T-cell (primary cell): Measurements from ENCODE around the gene RFX2. TPM values are rescaled to one million over a fixed set of nuclear protein-coding genes. Genes with fewer than 3 reads are reported as not detected.
A peak's percentile ranks its signal among the peaks of the same experiment; 100 is the strongest.

Experiments
- ATAC-seq, 4 experiments: fragments of 200-7000 bp in 3 of 4; fragments of 150-1000 bp in 1 of 4; cut with Tn5 transposase; replicated peaks in 1 of 4; 1 replicate in 3 of 4; 2 replicates in 1 of 4; pipeline ENCODE4 v1.10.0; 2021; ENCODE audit warnings: moderate library complexity in 3 of 4, mild to moderate bottlenecking in 2 of 4, moderate number of reproducible peaks in 1 of 4
- CTCF ChIA-PET, 2 donors: fragments of 300-600 bp; sonication (Branson Sonifier 250); formaldehyde crosslinking; loops; one replicate each; lab custom pipeline; 2022; ENCODE audit warnings: antibody characterized with exemption in 2 of 2; lab: Charles Lee
- POLR2A ChIA-PET, 2 donors: fragments of 300-600 bp; sonication (Branson Sonifier 250); formaldehyde crosslinking; loops; one replicate each; lab custom pipeline; 2022; ENCODE audit warnings: antibody characterized with exemption in 2 of 2; lab: Charles Lee
- DNase-seq, 35 experiments: peaks; one replicate each; pipeline versions ENCODE4 v3.0.0 to v3.0.0-alpha.2; 2013 to 2023
- H3K27ac ChIP-seq: one replicate; pipeline ENCODE4 v1.5.1; 2013; ENCODE audit warnings: low read length
- H3K27me3 ChIP-seq, 2 experiments: replicated peaks in 1 of 2; 1 replicate in 1 of 2; 2 replicates in 1 of 2; pipeline versions ENCODE4 v1.6.1 to v1.7.0; 2013; ENCODE audit warnings: low read length in 1 of 2, mixed read lengths in 1 of 2; ENCODE audit not compliant: control insufficient read depth in 2 of 2, insufficient read depth in 2 of 2; ENCODE audit errors: extremely low read depth in 1 of 2
- H3K36me3 ChIP-seq, 2 donors: 1 replicate in 1 of 2; 2 replicates in 1 of 2; pipeline versions ENCODE4 v1.6.1 to v1.7.0; 2013; ENCODE audit warnings: low read length in 1 of 2; ENCODE audit not compliant: control insufficient read depth in 2 of 2, insufficient read depth in 1 of 2; ENCODE audit errors: extremely low read depth in 1 of 2
- H3K4me1 ChIP-seq, 2 experiments: 1 replicate in 1 of 2; 2 replicates in 1 of 2; pipeline versions ENCODE4 v1.6.1 to v1.7.0; 2013; ENCODE audit warnings: low read length in 2 of 2, mixed read lengths in 1 of 2; ENCODE audit not compliant: insufficient read depth in 2 of 2, control insufficient read depth in 1 of 2; ENCODE audit errors: extremely low read depth in 1 of 2
- H3K4me3 ChIP-seq, 2 donors: 1 replicate in 1 of 2; 2 replicates in 1 of 2; pipeline versions ENCODE4 v1.5.1 to v1.7.0; 2013; ENCODE audit warnings: mild to moderate bottlenecking in 2 of 2, low read length in 1 of 2, moderate library complexity in 1 of 2; ENCODE audit not compliant: control insufficient read depth in 1 of 2; ENCODE audit errors: extremely low read depth in 1 of 2
- H3K9me3 ChIP-seq: 2 replicates; pipeline ENCODE4 v1.7.0; 2013
- H3K27ac Mint-ChIP-seq, 2 donors: one replicate each; pipeline ENCODE4 v1.8.0; 2020 to 2021; ENCODE audit warnings: mild to moderate bottlenecking in 2 of 2, mixed read lengths in 2 of 2
- H3K27me3 Mint-ChIP-seq, 2 donors: one replicate each; pipeline ENCODE4 v1.8.0; 2021 to 2022; ENCODE audit warnings: mixed read lengths in 2 of 2
- H3K36me3 Mint-ChIP-seq: one replicate; pipeline ENCODE4 v1.8.0; 2021; ENCODE audit warnings: mixed read lengths
- H3K4me1 Mint-ChIP-seq, 3 donors: one replicate each; pipeline ENCODE4 v1.8.0; 2020 to 2022; ENCODE audit warnings: mixed read lengths in 3 of 3, mild to moderate bottlenecking in 1 of 3
- H3K4me3 Mint-ChIP-seq, 3 donors: one replicate each; pipeline ENCODE4 v1.8.0; 2020 to 2022; ENCODE audit warnings: mild to moderate bottlenecking in 3 of 3, mixed read lengths in 3 of 3, moderate library complexity in 3 of 3
- H3K9me3 Mint-ChIP-seq, 3 donors: one replicate each; pipeline ENCODE4 v1.8.0; 2020 to 2022; ENCODE audit warnings: mixed read lengths in 3 of 3
- WGBS: methylation state at CpG from one replicate; pipeline ENCODE4 v1.1.5; 2013; ENCODE audit warnings: missing lambda C conversion rate; ENCODE audit not compliant: insufficient coverage; 5-methylcytosine and 5-hydroxymethylcytosine counted together
- total RNA-seq, 35 experiments: library from RNA in 6 of 35; stranded (reverse) in 6 of 35; fragments of 120-200 nt in 1 of 35; gene quantifications; one replicate each; pipeline versions ENCODE4 v1.2.1 to v1.2.4 and lab custom pipeline; 2013 to 2026

RFX2 gene
- total RNA-seq, 5 donors from 2014 or later (not counting 1 experiment from before 2014, with no cell fraction given) = 4.7 to 11.6 (median 7.8) TPM

- ChIA-PET CTCF (no interaction called here), POLR2A (interaction anchor here in 1 of 2 donors (0.7 kb wide), 1 partner anchor 9 kb away, joined by 5 read pairs; no protein-coding TSS in a partner anchor)
- DNase-seq = no peak
- no peak for ATAC-seq
- Mint-ChIP-seq H3K9me3 (no peaks in the 10 kb centered on the region), H3K27ac (peak overlapping the region; percentile 98 to 100), H3K36me3 (peaks cover 6% of the 10 kb centered on the region), H3K4me1 (peaks cover 91 to 96% (median 96%) of the 10 kb centered on the region in 3 donors), H3K27me3 (no peaks in the 10 kb centered on the region), H3K4me3 (peak overlapping the region; percentile 21 to 81 (median 76))
- no peaks in the 10 kb centered on the region for H3K9me3 ChIP-seq
- no peak overlapping the region for H3K4me3 ChIP-seq
- H3K27ac ChIP-seq = peak overlapping the region; percentile 87
- H3K27me3 ChIP-seq = no peaks in the 10 kb centered on the region
- WGBS = 97% methylated on average over 16 of the region's 18 CpGs
- peaks cover 5 to 22% of the 10 kb centered on the region in 2 donors for H3K36me3 ChIP-seq
- H3K4me1 ChIP-seq = peaks cover 58 to 86% of the 10 kb centered on the region in 2 experiments
These were observed 150.0 kb downstream of the RFX2 start for GRCh38 chr19:5960005-5961001.

GRCh38 chr19:5959260-5960004, 150.9 kb downstream of the RFX2 start:
- Mint-ChIP-seq H3K4me3 (peak overlapping the region in 2 of 3 donors; percentile 76 to 81), H3K9me3 (no peaks in the 10 kb centered on the region), H3K27ac (peak overlapping the region; percentile 98 to 100), H3K27me3 (no peaks in the 10 kb centered on the region), H3K4me1 (peaks cover 84 to 96% (median 95%) of the 10 kb centered on the region in 3 donors), H3K36me3 (peaks cover 6% of the 10 kb centered on the region)
- 96% methylated on average over 10 of the region's 14 CpGs for WGBS
- Histone ChIP-seq H3K4me1 (peaks cover 50 to 85% of the 10 kb centered on the region in 2 experiments), H3K27me3 (no peaks in the 10 kb centered on the region), H3K9me3 (no peaks in the 10 kb centered on the region), H3K4me3 (no peak overlapping the region), H3K27ac (peak overlapping the region; percentile 87), H3K36me3 (peaks cover 5 to 17% of the 10 kb centered on the region in 2 donors)
- ChIA-PET POLR2A (no interaction called here), CTCF (no interaction called here)
- ATAC-seq (no peak), DNase-seq (no peak)

- Histone ChIP-seq H3K27ac (peak overlapping the region; percentile 46), H3K4me3 (no peak overlapping the region), H3K4me1 (peaks cover 49 to 85% of the 10 kb centered on the region in 2 experiments), H3K36me3 (peaks cover 4 to 17% of the 10 kb centered on the region in 2 donors), H3K27me3 (no peaks in the 10 kb centered on the region), H3K9me3 (no peaks in the 10 kb centered on the region)
- Mint-ChIP-seq H3K9me3 (no peaks in the 10 kb centered on the region), H3K27me3 (no peaks in the 10 kb centered on the region), H3K36me3 (peaks cover 9% of the 10 kb centered on the region), H3K27ac (peak overlapping the region; percentile 98 to 100), H3K4me3 (peak overlapping the region in 1 of 3 donors; percentile 81), H3K4me1 (peaks cover 84 to 96% (median 95%) of the 10 kb centered on the region in 3 donors)
- CTCF ChIA-PET = no interaction called here
- WGBS = 94% methylated on average over 10 of the region's 10 CpGs
- no peak for ATAC-seq
- POLR2A ChIA-PET = no interaction called here
- no peak for DNase-seq
These were observed 151.5 kb downstream of the RFX2 start for GRCh38 chr19:5958851-5959122.

- Histone ChIP-seq H3K36me3 (peaks cover 0 to 17% of the 10 kb centered on the region in 2 donors), H3K9me3 (no peaks in the 10 kb centered on the region), H3K4me1 (peaks cover 49 to 84% of the 10 kb centered on the region in 2 experiments), H3K27me3 (no peaks in the 10 kb centered on the region), H3K4me3 (no peak overlapping the region), H3K27ac (peak overlapping the region; percentile 46)
- Mint-ChIP-seq H3K27me3 (no peaks in the 10 kb centered on the region), H3K4me3 (peak overlapping the region in 2 of 3 donors; percentile 31 to 59), H3K4me1 (peaks cover 84 to 96% (median 95%) of the 10 kb centered on the region in 3 donors), H3K9me3 (no peaks in the 10 kb centered on the region), H3K27ac (peak overlapping the region; percentile 98 to 100), H3K36me3 (peaks cover 9% of the 10 kb centered on the region)
- POLR2A ChIA-PET = no interaction called here
- 81% methylated on average over 14 of the region's 21 CpGs for WGBS
- ATAC-seq = no peak
- no peak for DNase-seq
- CTCF ChIA-PET = no interaction called here
These were observed 152.0 kb downstream of the RFX2 start for GRCh38 chr19:5958074-5958850.

- Mint-ChIP-seq H3K36me3 (peaks cover 3% of the 10 kb centered on the region), H3K27ac (peak overlapping the region in 1 of 2 donors; percentile 77), H3K27me3 (no peaks in the 10 kb centered on the region), H3K9me3 (no peaks in the 10 kb centered on the region), H3K4me3 (peak overlapping the region in 1 of 3 donors; percentile 59), H3K4me1 (peaks cover 84 to 96% (median 95%) of the 10 kb centered on the region in 3 donors)
- CTCF ChIA-PET = interaction anchor here in 1 of 2 donors (0.6 kb wide), 1 partner anchor 236 kb away, joined by 5 read pairs; no protein-coding TSS in a partner anchor
- Histone ChIP-seq H3K27me3 (no peaks in the 10 kb centered on the region), H3K4me1 (peaks cover 48 to 82% of the 10 kb centered on the region in 2 experiments), H3K4me3 (no peak overlapping the region), H3K36me3 (peaks cover 0 to 17% of the 10 kb centered on the region in 2 donors), H3K27ac (no peak overlapping the region), H3K9me3 (no peaks in the 10 kb centered on the region)
- ATAC-seq = no peak
- 94% methylated on average over 10 of the region's 10 CpGs for WGBS
- POLR2A ChIA-PET = no interaction called here
- DNase-seq = no peak
These were observed 153.1 kb downstream of the RFX2 start for GRCh38 chr19:5957170-5957569.
